Loucy (cell line): ENCODE results near the gene ANKRD63.

ENCODE experiments used
- H2AFZ ChIP-seq: fragments of 200-600 bp; sonication (generic); 2 replicates; pipeline ENCODE4 v1.6.0; 2016; ENCODE audit warnings: antibody characterized with exemption, mild to moderate bottlenecking, low read length, moderate library complexity
- H3F3A ChIP-seq: fragments of 200-600 bp; 2 replicates; pipeline ENCODE4 v1.6.0; 2016; ENCODE audit warnings: antibody characterized with exemption, low read depth, mild to moderate bottlenecking
- H3K27me3 ChIP-seq: fragments of 200-600 bp; sonication (generic); 2 replicates; pipeline ENCODE4 v1.6.1; 2014; ENCODE audit warnings: low read length, mild to moderate bottlenecking; ENCODE audit not compliant: insufficient read depth, poor library complexity, severe bottlenecking
- H3K36me3 ChIP-seq: fragments of 200-600 bp; sonication (generic); 2 replicates; pipeline ENCODE4 v1.6.1; 2016; ENCODE audit warnings: low read length; ENCODE audit not compliant: insufficient read depth
- H3K4me1 ChIP-seq: fragments of 200-600 bp; sonication (generic); 2 replicates; pipeline ENCODE4 v1.5.1; 2014; ENCODE audit warnings: low read length, mild to moderate bottlenecking; ENCODE audit not compliant: insufficient read depth, poor library complexity, severe bottlenecking
- H3K4me2 ChIP-seq: fragments of 200-600 bp; sonication (generic); 2 replicates; pipeline ENCODE4 v1.6.0; 2014; ENCODE audit warnings: antibody characterized with exemption, low read length, low read depth, mild to moderate bottlenecking; ENCODE audit not compliant: poor library complexity, severe bottlenecking
- H3K4me3 ChIP-seq: fragments of 200-600 bp; sonication (generic); 2 replicates; pipeline ENCODE4 v1.5.1; 2014; ENCODE audit warnings: low read length, mild to moderate bottlenecking, mixed read lengths; ENCODE audit not compliant: poor library complexity, severe bottlenecking
- H3K79me2 ChIP-seq: fragments of 200-600 bp; sonication (generic); 2 replicates; pipeline ENCODE4 v1.6.1; 2014; ENCODE audit warnings: low read length; ENCODE audit not compliant: insufficient read depth
- H3K9ac ChIP-seq: fragments of 200-600 bp; sonication (generic); 2 replicates; pipeline ENCODE4 v1.6.0; 2014; ENCODE audit warnings: mild to moderate bottlenecking, low read depth, low read length, moderate library complexity; ENCODE audit not compliant: poor library complexity, severe bottlenecking
- H3K9me2 ChIP-seq: fragments of 200-600 bp; sonication (generic); replicated peaks from 2 replicates; pipeline ENCODE4 v1.6.1; 2016; ENCODE audit warnings: low read depth, low read length, mixed read lengths
- H3K9me3 ChIP-seq: fragments of 200-600 bp; sonication (generic); 2 replicates; pipeline ENCODE4 v1.6.1; 2014; ENCODE audit warnings: mild to moderate bottlenecking, antibody characterized with exemption, low read length, low read depth; ENCODE audit not compliant: insufficient read depth
- H4K20me1 ChIP-seq: fragments of 200-600 bp; sonication (generic); 2 replicates; pipeline ENCODE4 v1.6.0; 2014; ENCODE audit warnings: antibody characterized with exemption, low read length, mild to moderate bottlenecking; ENCODE audit not compliant: insufficient read depth, poor library complexity, severe bottlenecking
- EZH2phosphoT487 ChIP-seq: fragments of 200-600 bp; IDR thresholded peaks from 2 replicates; pipeline ENCODE4 v1.6.1; 2018; ENCODE audit warnings: antibody characterized with exemption, mild to moderate bottlenecking, moderate library complexity, borderline replicate concordance
- TF ChIP-seq, protein P1 (sequence below): fragments of 200-600 bp; sonication (generic); conservative IDR thresholded peaks from 2 replicates; pipeline ENCODE4 v1.5.1; 2014; ENCODE audit warnings: mild to moderate bottlenecking, antibody characterized with exemption, low read length

The ANKRD63 gene

DNA sequence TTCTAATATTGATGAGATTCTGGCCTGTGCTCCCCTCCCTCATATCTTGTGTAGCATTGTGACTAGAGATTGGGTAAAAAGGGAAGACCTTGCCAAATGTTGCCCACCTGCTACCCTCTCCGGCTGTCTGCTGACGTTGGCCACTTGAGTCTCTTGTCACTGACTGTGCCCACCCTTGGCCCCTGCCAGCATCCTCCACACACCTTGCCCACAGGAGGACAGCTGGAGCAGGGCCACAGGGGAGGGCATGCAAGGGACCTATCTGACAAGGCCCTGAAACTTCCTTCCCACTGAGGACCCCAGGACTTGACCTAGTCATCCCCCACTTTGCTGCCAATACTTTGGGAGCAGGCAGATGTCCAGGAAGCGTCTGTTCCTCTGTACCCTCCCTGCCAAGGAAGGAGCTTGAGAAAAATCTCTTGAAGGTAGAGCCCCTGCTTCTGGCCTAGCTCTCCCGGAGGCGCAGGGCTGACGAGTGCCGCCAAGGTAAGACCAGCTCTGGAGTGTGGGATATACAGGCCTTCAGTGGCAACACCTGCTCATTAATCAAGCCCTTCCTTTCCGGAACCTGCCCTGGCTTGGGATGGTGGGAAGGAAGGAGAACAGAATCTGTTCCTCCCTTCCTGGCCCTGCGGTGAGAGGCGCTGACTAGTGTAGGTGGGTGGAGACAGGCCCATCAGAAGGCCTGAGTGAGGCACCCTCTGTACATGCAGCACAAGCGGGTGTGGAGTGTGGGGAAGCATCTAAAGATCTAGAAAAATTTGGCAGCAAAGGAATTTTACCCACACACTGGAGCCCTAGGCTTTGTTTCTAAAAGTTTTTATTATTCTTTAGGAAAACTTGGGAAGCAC is 48.9 kb downstream of the ANKRD63 start:
- H3K4me2 ChIP-seq = no peak overlapping the region
- H3K9me2 ChIP-seq = no peaks in the 10 kb centered on the region
- TF ChIP-seq EZH2phosphoT487 = no peak
- TF ChIP-seq, protein P1, sequence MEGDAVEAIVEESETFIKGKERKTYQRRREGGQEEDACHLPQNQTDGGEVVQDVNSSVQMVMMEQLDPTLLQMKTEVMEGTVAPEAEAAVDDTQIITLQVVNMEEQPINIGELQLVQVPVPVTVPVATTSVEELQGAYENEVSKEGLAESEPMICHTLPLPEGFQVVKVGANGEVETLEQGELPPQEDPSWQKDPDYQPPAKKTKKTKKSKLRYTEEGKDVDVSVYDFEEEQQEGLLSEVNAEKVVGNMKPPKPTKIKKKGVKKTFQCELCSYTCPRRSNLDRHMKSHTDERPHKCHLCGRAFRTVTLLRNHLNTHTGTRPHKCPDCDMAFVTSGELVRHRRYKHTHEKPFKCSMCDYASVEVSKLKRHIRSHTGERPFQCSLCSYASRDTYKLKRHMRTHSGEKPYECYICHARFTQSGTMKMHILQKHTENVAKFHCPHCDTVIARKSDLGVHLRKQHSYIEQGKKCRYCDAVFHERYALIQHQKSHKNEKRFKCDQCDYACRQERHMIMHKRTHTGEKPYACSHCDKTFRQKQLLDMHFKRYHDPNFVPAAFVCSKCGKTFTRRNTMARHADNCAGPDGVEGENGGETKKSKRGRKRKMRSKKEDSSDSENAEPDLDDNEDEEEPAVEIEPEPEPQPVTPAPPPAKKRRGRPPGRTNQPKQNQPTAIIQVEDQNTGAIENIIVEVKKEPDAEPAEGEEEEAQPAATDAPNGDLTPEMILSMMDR = no peak
- H3F3A ChIP-seq = no peaks in the 10 kb centered on the region
- no peaks in the 10 kb centered on the region for H4K20me1 ChIP-seq
- H3K9ac ChIP-seq = no peak overlapping the region
- no peak overlapping the region for H3K4me3 ChIP-seq
- peaks cover 6% of the 10 kb centered on the region for H3K4me1 ChIP-seq
- no peaks in the 10 kb centered on the region for H3K79me2 ChIP-seq
- peaks cover 16% of the 10 kb centered on the region; the same call in 1 of the 2 replicates for H3K36me3 ChIP-seq
- no peak overlapping the region for H2AFZ ChIP-seq
- H3K27me3 ChIP-seq = no peaks in the 10 kb centered on the region
- H3K9me3 ChIP-seq = no peaks in the 10 kb centered on the region

DNA sequence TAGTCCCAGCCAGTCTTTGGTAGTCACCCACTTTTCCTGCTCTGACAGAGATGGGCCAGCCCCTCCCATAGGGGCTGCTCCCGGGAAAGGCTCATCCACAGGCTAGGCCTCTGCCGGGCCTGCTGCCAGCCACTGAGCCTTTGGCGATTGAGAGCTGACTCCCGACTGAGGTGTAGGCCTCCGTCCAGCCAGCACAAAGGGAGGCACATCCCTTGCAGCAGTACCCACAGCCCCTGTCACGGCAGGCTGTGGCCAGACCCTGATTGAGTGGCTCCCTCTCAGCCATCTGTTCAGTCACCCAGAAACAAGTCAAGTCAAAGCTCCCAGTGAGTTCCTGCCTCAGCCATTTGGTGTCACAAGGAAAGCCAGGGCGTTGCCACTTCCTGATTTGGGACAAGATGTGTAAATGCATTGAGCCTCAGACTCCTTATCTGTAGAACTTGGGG is 50.2 kb downstream of the ANKRD63 start:
- H3K4me3 ChIP-seq = no peak overlapping the region
- H3K9ac ChIP-seq = no peak overlapping the region
- peaks cover 26% of the 10 kb centered on the region; the same call in 1 of the 2 replicates for H3K36me3 ChIP-seq
- no peaks in the 10 kb centered on the region for H3F3A ChIP-seq
- H3K9me2 ChIP-seq = no peaks in the 10 kb centered on the region
- H3K27me3 ChIP-seq = no peaks in the 10 kb centered on the region
- H2AFZ ChIP-seq = no peak overlapping the region
- no peaks in the 10 kb centered on the region for H4K20me1 ChIP-seq
- H3K79me2 ChIP-seq = no peaks in the 10 kb centered on the region
- no peak overlapping the region for H3K4me2 ChIP-seq
- H3K4me1 ChIP-seq = peaks cover 6% of the 10 kb centered on the region
- no peaks in the 10 kb centered on the region for H3K9me3 ChIP-seq
- TF ChIP-seq, protein P1 = no peak
